Endothelial cell of umbilical vein (primary cell): ENCODE data around the gene TMC2.

Experiments used
- CTCF ChIP-seq, 2 donors: IDR thresholded peaks; 1 replicate in 1 of 2; 2 replicates in 1 of 2; pipeline ENCODE4 v1.5.1; 2011; ENCODE audit warnings: low read length in 2 of 2, mild to moderate bottlenecking in 2 of 2, moderate library complexity in 2 of 2, control low read depth in 1 of 2, inconsistent platforms in 1 of 2, low read depth in 1 of 2; ENCODE audit not compliant: insufficient read depth in 1 of 2; ENCODE audit errors: extremely low read depth in 1 of 2
- MAX ChIP-seq: IDR thresholded peaks from 2 replicates; pipeline ENCODE4 v1.6.1; 2011; ENCODE audit not compliant: insufficient read depth, insufficient read length
- POLR2A ChIP-seq: IDR thresholded peaks from 2 replicates; pipeline ENCODE4 v1.6.1; 2012; ENCODE audit warnings: low read depth, mild to moderate bottlenecking, control low read depth, low read length
- POLR2AphosphoS5 ChIP-seq: IDR thresholded peaks from 2 replicates; pipeline ENCODE4 v1.6.1; 2012; ENCODE audit warnings: low read depth, mild to moderate bottlenecking, control low read depth, low read length, moderate library complexity; ENCODE audit not compliant: insufficient read depth

GRCh38 chr20:2558581-2559278 is 22.4 kb downstream of the TMC2 start:
- TF ChIP-seq CTCF (IDR thresholded peaks at IDR 0.05; ENCODE audit: extremely low read depth in 1 of 2, insufficient read depth in 1 of 2, low read depth in 1 of 2, low read length in 2 of 2) (no peak), POLR2AphosphoS5 (no peak), POLR2A (no peak), MAX (no peak)
